Gastrocnemius medialis (tissue), 4 donors: Measurements from ENCODE around the gene KRTAP19-7.

ENCODE experiments used
- CTCF ChIP-seq, 5 experiments: fragments of 450-650 bp in 3 of 5; fragments of 200-600 bp in 2 of 5; sonication (generic) in 2 of 5; IDR thresholded peaks in 4 of 5; conservative IDR thresholded peaks in 1 of 5; 1 replicate in 4 of 5; 2 replicates in 1 of 5; pipeline ENCODE4 v1.5.1; 2016 to 2019; ENCODE audit warnings: antibody characterized with exemption in 5 of 5, mild to moderate bottlenecking in 3 of 5, moderate library complexity in 3 of 5
- POLR2A ChIP-seq, 2 donors: fragments of 450-650 bp; IDR thresholded peaks; one replicate each; pipeline ENCODE4 v1.6.1; 2017; ENCODE audit warnings: antibody characterized with exemption in 2 of 2, mild to moderate bottlenecking in 2 of 2, moderate library complexity in 2 of 2

- TF ChIP-seq CTCF (IDR thresholded peaks at IDR 0.05 in 4 of 5, conservative IDR thresholded peaks at IDR 0.05 in 1 of 5) (no peak), POLR2A (IDR thresholded peaks at IDR 0.05) (no peak)
Measured at GRCh38 chr21:30590297-30590696, 29.2 kb upstream of the KRTAP19-7 start, which contains the start of gene KRTAP22-2.
